Liver (tissue), 9 donors: ENCODE measurements around the gene TECR. TPM values are rescaled to one million over a fixed set of nuclear protein-coding genes. Genes with fewer than 3 reads are reported as not detected.
A peak's percentile ranks its signal among the peaks of the same experiment; 100 is the strongest.

Experiments
- DNase-seq: peaks from one replicate; pipeline ENCODE4 v3.0.0-alpha.2; 2017; ENCODE audit warnings: low spot score
- H3K27ac ChIP-seq, 2 donors: one replicate each; pipeline ENCODE4 v1.7.0; 2013; ENCODE audit warnings: inconsistent platforms in 2 of 2, low read length in 2 of 2, control low read depth in 1 of 2, low read depth in 1 of 2, mild to moderate bottlenecking in 1 of 2
- H3K27me3 ChIP-seq, 4 donors: one replicate each; pipeline versions ENCODE4 v1.6.1 to v1.7.0; 2013; ENCODE audit warnings: low read length in 3 of 4, inconsistent platforms in 1 of 4, mild to moderate bottlenecking in 1 of 4, moderate library complexity in 1 of 4; ENCODE audit not compliant: control insufficient read depth in 4 of 4, insufficient read depth in 4 of 4
- H3K36me3 ChIP-seq, 4 donors: one replicate each; pipeline versions ENCODE4 v1.6.1 to v1.7.0; 2013; ENCODE audit warnings: low read length in 3 of 4, mild to moderate bottlenecking in 3 of 4, low read depth in 1 of 4, moderate library complexity in 1 of 4; ENCODE audit not compliant: control insufficient read depth in 4 of 4, insufficient read depth in 3 of 4
- H3K4me1 ChIP-seq, 4 donors: one replicate each; pipeline versions ENCODE4 v1.6.1 to v1.7.0; 2013; ENCODE audit warnings: low read length in 3 of 4, mild to moderate bottlenecking in 3 of 4, moderate library complexity in 1 of 4; ENCODE audit not compliant: control insufficient read depth in 4 of 4, insufficient read depth in 4 of 4
- H3K4me3 ChIP-seq, 3 donors: one replicate each; pipeline versions ENCODE4 v1.6.1 to v1.7.0; 2013; ENCODE audit warnings: low read length in 3 of 3, control low read depth in 1 of 3, low read depth in 1 of 3, mild to moderate bottlenecking in 1 of 3
- H3K9ac ChIP-seq, 2 donors: one replicate each; pipeline ENCODE4 v1.7.0; 2013; ENCODE audit warnings: low read length in 2 of 2, mild to moderate bottlenecking in 2 of 2, moderate library complexity in 2 of 2, control low read depth in 1 of 2, low read depth in 1 of 2
- H3K9me3 ChIP-seq, 4 donors: one replicate each; pipeline versions ENCODE4 v1.6.1 to v1.7.0; 2013; ENCODE audit warnings: low read length in 3 of 4; ENCODE audit not compliant: control insufficient read depth in 4 of 4
- ATF3 ChIP-seq: IDR thresholded peaks from 2 replicates; pipeline ENCODE4 v1.6.1; 2016; ENCODE audit warnings: antibody characterized with exemption
- CTCF ChIP-seq: fragments of 150-350 bp; IDR thresholded peaks from 2 replicates; pipeline ENCODE4 v1.5.1; 2017; ENCODE audit warnings: improper control_type of control experiment, low read depth, low read length; ENCODE audit not compliant: missing input control
- EGR1 ChIP-seq, 2 donors: IDR thresholded peaks; 2 replicates each; pipeline ENCODE4 v1.6.1; 2016 to 2018; ENCODE audit warnings: antibody characterized with exemption in 2 of 2, low read depth in 2 of 2
- FOXA2 ChIP-seq: IDR thresholded peaks from 2 replicates; pipeline ENCODE4 v1.6.1; 2016; ENCODE audit warnings: antibody characterized with exemption
- GABPA ChIP-seq, 2 donors: IDR thresholded peaks in 1 of 2; conservative IDR thresholded peaks in 1 of 2; 2 replicates each; pipeline ENCODE4 v1.6.1; 2016; ENCODE audit warnings: antibody characterized with exemption in 2 of 2, mild to moderate bottlenecking in 1 of 2, moderate library complexity in 1 of 2
- HNF4A ChIP-seq, 2 donors: conservative IDR thresholded peaks; 2 replicates each; pipeline ENCODE4 v1.6.1; 2016; ENCODE audit warnings: antibody characterized with exemption in 2 of 2, mild to moderate bottlenecking in 2 of 2
- HNF4G ChIP-seq: IDR thresholded peaks from 2 replicates; pipeline ENCODE4 v1.6.1; 2016; ENCODE audit warnings: antibody characterized with exemption
- JUND ChIP-seq, 2 donors: IDR thresholded peaks; 2 replicates each; pipeline ENCODE4 v1.6.1; 2016; ENCODE audit warnings: antibody characterized with exemption in 2 of 2
- MAX ChIP-seq: IDR thresholded peaks from 2 replicates; pipeline ENCODE4 v1.6.1; 2016; ENCODE audit warnings: antibody characterized with exemption
- NR2F2 ChIP-seq: IDR thresholded peaks from 2 replicates; pipeline ENCODE4 v1.6.1; 2016; ENCODE audit warnings: antibody characterized with exemption
- RAD21 ChIP-seq, 2 donors: IDR thresholded peaks; 2 replicates each; pipeline ENCODE4 v1.6.1; 2016; ENCODE audit warnings: antibody characterized with exemption in 2 of 2, mild to moderate bottlenecking in 2 of 2
- REST ChIP-seq: IDR thresholded peaks from 2 replicates; pipeline ENCODE4 v1.6.1; 2016; ENCODE audit warnings: antibody characterized with exemption, mild to moderate bottlenecking
- RXRA ChIP-seq, 2 donors: IDR thresholded peaks; 2 replicates each; pipeline ENCODE4 v1.6.1; 2017 to 2018; ENCODE audit warnings: antibody characterized with exemption in 2 of 2, mild to moderate bottlenecking in 1 of 2
- SP1 ChIP-seq: IDR thresholded peaks from 2 replicates; pipeline ENCODE4 v1.6.1; 2018; ENCODE audit warnings: antibody characterized with exemption, mild to moderate bottlenecking
- TAF1 ChIP-seq: conservative IDR thresholded peaks from 2 replicates; pipeline ENCODE4 v1.6.1; 2016; ENCODE audit warnings: antibody characterized with exemption, mild to moderate bottlenecking
- YY1 ChIP-seq: IDR thresholded peaks from 2 replicates; pipeline ENCODE4 v1.6.1; 2016; ENCODE audit warnings: antibody characterized with exemption, mild to moderate bottlenecking
- ZBTB33 ChIP-seq: IDR thresholded peaks from 2 replicates; pipeline ENCODE4 v1.6.1; 2016; ENCODE audit warnings: antibody characterized with exemption
- WGBS: extraction: QIAGEN DNeasy Blood & Tissue Kit; methylation state at CpG from one replicate; pipeline ENCODE4 v1.1.7; 2013; 5-methylcytosine and 5-hydroxymethylcytosine counted together
- polyA plus RNA-seq, 2 donors: library from polyadenylated mRNA; stranded (reverse) in 1 of 2; unstranded in 1 of 2; fragments of 200-250 nt in 1 of 2; fragments of >200 nt in 1 of 2; fragmentation: Nextera tagmentation in 1 of 2; extraction: Ambion mirVana in 1 of 2; gene quantifications; one replicate each; pipeline versions ENCODE4 v1.2.1 to v1.2.3, GENCODE V29; 2013 to 2015
- total RNA-seq, 2 donors: library from RNA; depleted of rRNA; stranded (reverse); fragments of >200 nt; gene quantifications; one replicate each; pipeline ENCODE4 v1.2.3, GENCODE V29; 2014
- donor health status: healthy.
- donor health status: healthy.
- donor health status: healthy.
- donor health status: healthy.
- donor health status: healthy.

TECR gene
- total and polyA plus RNA-seq, 4 donors, result 26.4 to 157 (median 60.8) TPM

- Histone ChIP-seq H3K4me1 (peaks cover 3 to 26% (median 16%) of the 10 kb centered on the region in 4 donors), H3K27me3 (no peaks in the 10 kb centered on the region), H3K9me3 (no peaks in the 10 kb centered on the region), H3K9ac (no peak overlapping the region), H3K4me3 (no peak overlapping the region), H3K27ac (peak overlapping the region; percentile 60 to 82), H3K36me3 (no peaks in the 10 kb centered on the region)
- no peak for DNase-seq
- WGBS, result 64% methylated on average over 21 of the region's 21 CpGs
- TF ChIP-seq TAF1 (no peak), ZBTB33 (no peak), SP1 (peak; percentile 68), REST (no peak), RXRA (IDR thresholded peaks at IDR 0.05) (peak; percentile 23 to 62), HNF4G (peak; percentile 41), EGR1 (IDR thresholded peaks at IDR 0.05; ENCODE audit: low read depth in 2 of 2) (no peak), YY1 (peak; percentile 53), HNF4A (conservative IDR thresholded peaks at IDR 0.05) (peak; percentile 72 to 75), RAD21 (IDR thresholded peaks at IDR 0.05) (peak in 1 of 2 donors; percentile 12), JUND (IDR thresholded peaks at IDR 0.05) (no peak)
Observed at GRCh38 chr19:14544977-14545715, 15.8 kb downstream of the TECR start.

GRCh38 chr19:14545716-14546082 is 16.3 kb downstream of the TECR start:
- H3K4me3 ChIP-seq, result no peak overlapping the region
- H3K27me3 ChIP-seq, result no peaks in the 10 kb centered on the region
- peak overlapping the region in 1 of 2 donors; percentile 30 for H3K9ac ChIP-seq
- H3K27ac ChIP-seq, result peak overlapping the region; percentile 60 to 82
- 64% methylated on average over 9 of the region's 9 CpGs for WGBS
- no peaks in the 10 kb centered on the region for H3K36me3 ChIP-seq
- no peaks in the 10 kb centered on the region for H3K9me3 ChIP-seq
- no peak for DNase-seq
- TF ChIP-seq NR2F2, result no peak
- no peak for TF ChIP-seq HNF4G
- TF ChIP-seq RAD21 (IDR thresholded peaks at IDR 0.05), result no peak
- no peak for TF ChIP-seq TAF1
- no peak for TF ChIP-seq JUND (IDR thresholded peaks at IDR 0.05)
- TF ChIP-seq ZBTB33, result no peak
- no peak for TF ChIP-seq ATF3
- TF ChIP-seq FOXA2, result no peak
- no peak for TF ChIP-seq MAX
- no peak for TF ChIP-seq SP1
- no peak for TF ChIP-seq CTCF
- no peak for TF ChIP-seq GABPA (IDR thresholded peaks at IDR 0.05 in 1 of 2, conservative IDR thresholded peaks at IDR 0.05 in 1 of 2)
- TF ChIP-seq YY1, result no peak
- no peak for TF ChIP-seq EGR1 (IDR thresholded peaks at IDR 0.05; ENCODE audit: low read depth in 2 of 2)
- H3K4me1 ChIP-seq, result peaks cover 4 to 30% (median 22%) of the 10 kb centered on the region in 4 donors
